Activated CD4-positive, alpha-beta T cell treated with anti-CD3 and anti-CD28 coated beads, Interleukin-2, amount 10 ng/mL, durations not matched to agents 7 days and 5 days (primary cell): ENCODE measurements around the gene TAF1C. TPM values are rescaled to one million over a fixed set of nuclear protein-coding genes. Genes with fewer than 3 reads are reported as not detected.

Experiments
- CTCF ChIA-PET: fragments of 350-600 bp; sonication (Branson Sonifier 250); formaldehyde crosslinking; loops from one replicate; lab custom pipeline; 2021; ENCODE audit warnings: antibody characterized with exemption; lab: Charles Lee
- POLR2A ChIA-PET: fragments of 350-600 bp; sonication (Branson Sonifier 250); formaldehyde crosslinking; loops from one replicate; lab custom pipeline; 2021; ENCODE audit warnings: antibody characterized with exemption; lab: Charles Lee
- DNase-seq: peaks from one replicate; pipeline ENCODE4 v3.0.0-alpha.2; 2020
- H3K27ac Mint-ChIP-seq: one replicate; pipeline ENCODE4 v1.8.0; 2021; ENCODE audit warnings: mild to moderate bottlenecking, moderate library complexity, mixed read lengths
- H3K27me3 Mint-ChIP-seq: one replicate; pipeline ENCODE4 v1.8.0; 2021; ENCODE audit warnings: mixed read lengths
- H3K36me3 Mint-ChIP-seq: one replicate; pipeline ENCODE4 v1.8.0; 2021; ENCODE audit warnings: low read depth, mixed read lengths
- H3K4me1 Mint-ChIP-seq: one replicate; pipeline ENCODE4 v1.8.0; 2021; ENCODE audit warnings: mixed read lengths
- H3K4me3 Mint-ChIP-seq: one replicate; pipeline ENCODE4 v1.8.0; 2021; ENCODE audit warnings: mild to moderate bottlenecking, moderate library complexity, mixed read lengths
- H3K9me3 Mint-ChIP-seq: one replicate; pipeline ENCODE4 v1.8.0; 2021; ENCODE audit warnings: mixed read lengths
- total RNA-seq, 2 experiments: library from RNA; stranded (reverse); gene quantifications; one replicate each; pipeline ENCODE4 v1.2.3, GENCODE V29; 2021

Gene TAF1C
- total RNA-seq, 2 experiments from 2014 or later = 52.1 to 60.8 TPM

GRCh38 chr16:84143081-84143480 is 43.8 kb downstream of the TAF1C start:
- no peaks in the 10 kb centered on the region for H3K36me3 Mint-ChIP-seq
- H3K27ac Mint-ChIP-seq = no peak overlapping the region
- ChIA-PET CTCF (interaction anchor here (2.3 kb wide), 1 partner anchor 44 kb away, joined by 12 read pairs; the partner anchor contains the start of gene TAF1C), POLR2A (no interaction called here)
- H3K9me3 Mint-ChIP-seq = no peaks in the 10 kb centered on the region
- no peak for DNase-seq
- no peak overlapping the region for H3K4me3 Mint-ChIP-seq
- H3K4me1 Mint-ChIP-seq = peaks cover 31% of the 10 kb centered on the region
- peaks cover 4% of the 10 kb centered on the region for H3K27me3 Mint-ChIP-seq

- Mint-ChIP-seq H3K9me3 (no peaks in the 10 kb centered on the region), H3K4me1 (peaks cover 38% of the 10 kb centered on the region), H3K27me3 (no peaks in the 10 kb centered on the region), H3K27ac (no peak overlapping the region), H3K36me3 (no peaks in the 10 kb centered on the region), H3K4me3 (no peak overlapping the region)
- POLR2A ChIA-PET = no interaction called here
- peak; percentile 33 for DNase-seq
- CTCF ChIA-PET = interaction anchor here (1.3 to 1.4 kb wide), 2 partner anchors 45 to 56 kb away, joined by 3 to 4 read pairs; partner anchors contain the start of gene TAF1C
Observed at GRCh38 chr16:84141143-84141670, 45.6 kb downstream of the TAF1C start.

- CTCF ChIA-PET = no interaction called here
- POLR2A ChIA-PET = interaction anchor here (0.5 to 0.6 kb wide), 2 partner anchors 19 to 26 kb away, joined by 4 read pairs; no protein-coding TSS in a partner anchor
- no peak for DNase-seq
- Mint-ChIP-seq H3K36me3 (no peaks in the 10 kb centered on the region), H3K27me3 (no peaks in the 10 kb centered on the region), H3K4me1 (peaks cover 39% of the 10 kb centered on the region), H3K9me3 (no peaks in the 10 kb centered on the region), H3K27ac (no peak overlapping the region), H3K4me3 (no peak overlapping the region)
Observed at GRCh38 chr16:84139628-84140258, 47.1 kb downstream of the TAF1C start.

GRCh38 chr16:84138824-84139627 is 47.8 kb downstream of the TAF1C start:
- peak overlapping the region; percentile 2 for H3K4me3 Mint-ChIP-seq
- peak; percentile 39 for DNase-seq
- no peaks in the 10 kb centered on the region for H3K27me3 Mint-ChIP-seq
- peaks cover 35% of the 10 kb centered on the region for H3K4me1 Mint-ChIP-seq
- no peak overlapping the region for H3K27ac Mint-ChIP-seq
- CTCF ChIA-PET = interaction anchor here (1.0 kb wide), 1 partner anchor 22 kb away, joined by 3 read pairs; the partner anchor contains the start of gene MBTPS1
- POLR2A ChIA-PET = interaction anchor here (0.5 to 0.6 kb wide), 2 partner anchors 20 to 26 kb away, joined by 4 read pairs; no protein-coding TSS in a partner anchor
- no peaks in the 10 kb centered on the region for H3K9me3 Mint-ChIP-seq
- H3K36me3 Mint-ChIP-seq = no peaks in the 10 kb centered on the region

GRCh38 chr16:84138500-84138823 is 48.4 kb downstream of the TAF1C start:
- no peak overlapping the region for H3K27ac Mint-ChIP-seq
- H3K36me3 Mint-ChIP-seq = no peaks in the 10 kb centered on the region
- ChIA-PET CTCF (interaction anchor here (1.0 kb wide), 1 partner anchor 21 kb away, joined by 3 read pairs; the partner anchor contains the start of gene MBTPS1), POLR2A (no interaction called here)
- H3K27me3 Mint-ChIP-seq = no peaks in the 10 kb centered on the region
- no peaks in the 10 kb centered on the region for H3K9me3 Mint-ChIP-seq
- DNase-seq = no peak
- H3K4me3 Mint-ChIP-seq = no peak overlapping the region
- peaks cover 34% of the 10 kb centered on the region for H3K4me1 Mint-ChIP-seq

GRCh38 chr16:84137769-84138357 is 49.0 kb downstream of the TAF1C start:
- H3K4me1 Mint-ChIP-seq = peaks cover 30% of the 10 kb centered on the region
- POLR2A ChIA-PET = no interaction called here
- H3K4me3 Mint-ChIP-seq = no peak overlapping the region
- DNase-seq = no peak
- H3K36me3 Mint-ChIP-seq = no peaks in the 10 kb centered on the region
- H3K9me3 Mint-ChIP-seq = no peaks in the 10 kb centered on the region
- H3K27me3 Mint-ChIP-seq = no peaks in the 10 kb centered on the region
- CTCF ChIA-PET = interaction anchor here (1.0 to 1.1 kb wide), 2 partner anchors 10 to 30 kb away, joined by 4 to 5 read pairs; no protein-coding TSS in a partner anchor
- H3K27ac Mint-ChIP-seq = no peak overlapping the region

- Mint-ChIP-seq H3K4me3 (no peak overlapping the region), H3K9me3 (no peaks in the 10 kb centered on the region)
- CTCF ChIA-PET = interaction anchor here (1.0 to 1.1 kb wide), 2 partner anchors 9 to 30 kb away, joined by 4 to 5 read pairs; no protein-coding TSS in a partner anchor
Observed at GRCh38 chr16:84137287-84137686, 49.6 kb downstream of the TAF1C start.

GRCh38 chr16:84136331-84137125 is 50.3 kb downstream of the TAF1C start:
- H3K9me3 Mint-ChIP-seq = no peaks in the 10 kb centered on the region
- no peaks in the 10 kb centered on the region for H3K27me3 Mint-ChIP-seq
- ChIA-PET POLR2A (interaction anchor here (0.9 kb wide), 1 partner anchor 14 kb away, joined by 3 read pairs; no protein-coding TSS in a partner anchor), CTCF (interaction anchor here (1.0 to 1.9 kb wide), 4 partner anchors 8 to 52 kb away, joined by 3 to 5 read pairs (median 4); partner anchors contain the start of gene TAF1C)
- no peak overlapping the region for H3K27ac Mint-ChIP-seq
- H3K36me3 Mint-ChIP-seq = no peaks in the 10 kb centered on the region
- DNase-seq = no peak
- H3K4me3 Mint-ChIP-seq = no peak overlapping the region
- H3K4me1 Mint-ChIP-seq = peaks cover 28% of the 10 kb centered on the region

More at GRCh38 chr16:84137287-84137686, 49.6 kb downstream of the TAF1C start:
- Mint-ChIP-seq H3K4me1 (peaks cover 30% of the 10 kb centered on the region), H3K27ac (no peak overlapping the region), H3K36me3 (no peaks in the 10 kb centered on the region), H3K27me3 (no peaks in the 10 kb centered on the region)
- no peak for DNase-seq
- POLR2A ChIA-PET = interaction anchor here (0.9 kb wide), 1 partner anchor 15 kb away, joined by 3 read pairs; no protein-coding TSS in a partner anchor

- peaks cover 5% of the 10 kb centered on the region for H3K36me3 Mint-ChIP-seq
- H3K9me3 Mint-ChIP-seq = no peaks in the 10 kb centered on the region
- H3K4me3 Mint-ChIP-seq = no peak overlapping the region
- no peaks in the 10 kb centered on the region for H3K27me3 Mint-ChIP-seq
- no peak overlapping the region for H3K27ac Mint-ChIP-seq
- H3K4me1 Mint-ChIP-seq = peaks cover 5% of the 10 kb centered on the region
- POLR2A ChIA-PET = no interaction called here
- CTCF ChIA-PET = interaction anchor here (0.8 to 1.6 kb wide), 3 partner anchors 9 to 16 kb away, joined by 3 to 6 read pairs (median 3); partner anchors contain the start of gene MBTPS1
- no peak for DNase-seq
Observed at GRCh38 chr16:84132527-84133285, 54.2 kb downstream of the TAF1C start.

GRCh38 chr16:84131117-84131516 is 55.7 kb downstream of the TAF1C start:
- POLR2A ChIA-PET = no interaction called here

More at GRCh38 chr16:84131117-84131516, 55.7 kb downstream of the TAF1C start:
- Mint-ChIP-seq H3K36me3 (peaks cover 5% of the 10 kb centered on the region), H3K27me3 (no peaks in the 10 kb centered on the region), H3K27ac (no peak overlapping the region), H3K9me3 (no peaks in the 10 kb centered on the region), H3K4me3 (no peak overlapping the region), H3K4me1 (peaks cover 1% of the 10 kb centered on the region)
- CTCF ChIA-PET = interaction anchor here (1.6 to 1.8 kb wide), 2 partner anchors 14 to 56 kb away, joined by 6 read pairs; partner anchors contain the start of genes MBTPS1 and TAF1C
- no peak for DNase-seq
